NT2/D1 (cell line): ENCODE measurements around the gene PRTG.

ENCODE experiments used
- SUZ12 ChIP-seq: IDR thresholded peaks from 2 replicates; pipeline ENCODE4 v1.6.1; 2011; ENCODE audit not compliant: insufficient read length, insufficient read depth; ENCODE audit errors: extremely low read depth
- ZNF274 ChIP-seq: IDR thresholded peaks from 2 replicates; pipeline ENCODE4 v1.6.1; 2011; ENCODE audit warnings: mild to moderate bottlenecking, low read depth, low read length

DNA sequence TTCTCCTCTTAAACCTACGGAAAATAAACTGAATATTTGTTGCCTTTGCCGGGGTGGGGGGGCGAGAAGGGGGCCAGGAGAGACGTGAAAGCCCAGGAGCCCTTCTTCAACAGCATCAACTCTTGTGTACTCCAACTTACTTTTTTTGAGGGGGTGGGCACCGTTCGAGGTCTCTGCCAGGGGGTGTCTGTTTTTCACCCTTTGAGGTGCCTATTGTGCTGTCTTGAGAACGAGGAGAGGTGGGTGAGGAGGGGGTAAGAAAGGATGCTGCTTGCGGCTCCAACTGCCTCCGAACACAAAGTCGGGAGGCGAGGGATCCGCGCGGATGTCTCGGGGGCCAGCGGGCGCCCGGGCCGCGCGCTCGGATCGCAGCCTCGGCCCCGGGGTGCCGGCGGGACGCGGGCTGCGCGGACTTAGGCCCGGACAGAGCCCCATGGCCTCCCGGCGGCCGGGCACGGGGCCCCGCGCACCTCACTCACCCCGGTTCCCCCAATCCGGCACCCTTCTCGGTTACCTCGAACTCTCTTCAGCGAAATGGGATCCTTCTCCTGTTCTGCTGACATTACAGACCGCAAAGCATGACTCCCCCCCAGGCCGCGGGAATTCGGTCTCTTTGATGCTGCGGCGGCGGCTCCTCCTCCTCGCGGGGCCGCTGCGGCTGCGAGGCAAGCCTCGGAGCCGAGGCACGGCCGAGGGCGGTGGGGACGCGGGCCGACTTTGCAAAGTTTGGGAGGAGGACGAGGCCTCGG, 155.5 kb downstream of the PRTG start:
- TF ChIP-seq SUZ12 (no peak), ZNF274 (no peak)
